Endothelial cell (in vitro differentiated cells): ENCODE data around the gene LY86. TPM values are rescaled to one million over a fixed set of nuclear protein-coding genes. Genes with fewer than 3 reads are reported as not detected.

ENCODE experiments used
- DNase-seq: peaks from one replicate; pipeline ENCODE4 v3.0.0; 2021; ENCODE audit warnings: low spot score
- H3K27ac Mint-ChIP-seq: one replicate; pipeline ENCODE4 v1.8.0; 2021; ENCODE audit warnings: mixed read lengths, inconsistent platforms; ENCODE audit not compliant: unreplicated experiment
- H3K27me3 Mint-ChIP-seq: one replicate; pipeline ENCODE4 v1.8.0; 2021; ENCODE audit warnings: mild to moderate bottlenecking, moderate library complexity, mixed read lengths, inconsistent platforms; ENCODE audit not compliant: unreplicated experiment
- H3K36me3 Mint-ChIP-seq: one replicate; pipeline ENCODE4 v1.8.0; 2021; ENCODE audit warnings: mild to moderate bottlenecking, low read depth, mixed read lengths, inconsistent platforms; ENCODE audit not compliant: unreplicated experiment
- H3K4me1 Mint-ChIP-seq: one replicate; pipeline ENCODE4 v1.8.0; 2021; ENCODE audit warnings: mild to moderate bottlenecking, mixed read lengths, inconsistent platforms; ENCODE audit not compliant: unreplicated experiment
- H3K4me3 Mint-ChIP-seq: one replicate; pipeline ENCODE4 v1.8.0; 2021; ENCODE audit warnings: mild to moderate bottlenecking, mixed read lengths, inconsistent platforms; ENCODE audit not compliant: unreplicated experiment
- H3K9me3 Mint-ChIP-seq: one replicate; pipeline ENCODE4 v1.8.0; 2021; ENCODE audit warnings: mixed read lengths, inconsistent platforms; ENCODE audit not compliant: unreplicated experiment
- total RNA-seq: library from RNA; stranded (reverse); fragmentation: NEBNext Ultra II Directional; extraction: Animal tissue kit (Norgen Biotek cat#: 25700); gene quantifications from one replicate; pipeline ENCODE4 v1.2.1, GENCODE V29; 2021; ENCODE audit not compliant: unreplicated experiment
- TF ChIP-seq, protein P1 (sequence below): fragments of 200-600 bp; sonication (generic); IDR thresholded peaks from one replicate; pipeline ENCODE4 v1.5.0; 2021; ENCODE audit warnings: antibody characterized with exemption; ENCODE audit not compliant: unreplicated experiment

The LY86 gene
- total RNA-seq, 1 donor from 2014 or later: not detected

DNA sequence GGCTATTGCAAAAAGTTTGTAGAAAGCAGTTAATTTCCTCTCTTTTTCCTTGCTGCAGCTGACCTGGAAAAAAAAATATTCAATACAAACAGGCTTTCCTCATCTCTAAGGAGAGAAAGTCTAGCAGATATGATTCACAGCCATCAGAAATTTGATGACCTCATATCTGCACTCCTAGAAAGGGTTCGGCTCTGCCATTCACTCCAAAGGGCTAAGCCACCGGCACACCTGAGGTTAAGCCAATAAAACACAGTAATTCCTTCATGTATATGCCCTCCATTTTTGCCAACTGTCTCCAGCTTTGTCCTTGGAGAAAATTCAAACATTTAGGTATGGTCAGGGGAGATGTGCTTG is 18.7 kb upstream of the LY86 start:
- TF ChIP-seq, protein P1, sequence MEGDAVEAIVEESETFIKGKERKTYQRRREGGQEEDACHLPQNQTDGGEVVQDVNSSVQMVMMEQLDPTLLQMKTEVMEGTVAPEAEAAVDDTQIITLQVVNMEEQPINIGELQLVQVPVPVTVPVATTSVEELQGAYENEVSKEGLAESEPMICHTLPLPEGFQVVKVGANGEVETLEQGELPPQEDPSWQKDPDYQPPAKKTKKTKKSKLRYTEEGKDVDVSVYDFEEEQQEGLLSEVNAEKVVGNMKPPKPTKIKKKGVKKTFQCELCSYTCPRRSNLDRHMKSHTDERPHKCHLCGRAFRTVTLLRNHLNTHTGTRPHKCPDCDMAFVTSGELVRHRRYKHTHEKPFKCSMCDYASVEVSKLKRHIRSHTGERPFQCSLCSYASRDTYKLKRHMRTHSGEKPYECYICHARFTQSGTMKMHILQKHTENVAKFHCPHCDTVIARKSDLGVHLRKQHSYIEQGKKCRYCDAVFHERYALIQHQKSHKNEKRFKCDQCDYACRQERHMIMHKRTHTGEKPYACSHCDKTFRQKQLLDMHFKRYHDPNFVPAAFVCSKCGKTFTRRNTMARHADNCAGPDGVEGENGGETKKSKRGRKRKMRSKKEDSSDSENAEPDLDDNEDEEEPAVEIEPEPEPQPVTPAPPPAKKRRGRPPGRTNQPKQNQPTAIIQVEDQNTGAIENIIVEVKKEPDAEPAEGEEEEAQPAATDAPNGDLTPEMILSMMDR: no peak
- Mint-ChIP-seq H3K9me3 (no peaks in the 10 kb centered on the region), H3K36me3 (no peaks in the 10 kb centered on the region), H3K27me3 (no peaks in the 10 kb centered on the region), H3K4me1 (no peaks in the 10 kb centered on the region), H3K4me3 (no peak overlapping the region), H3K27ac (no peak overlapping the region)
- no peak for DNase-seq

DNA sequence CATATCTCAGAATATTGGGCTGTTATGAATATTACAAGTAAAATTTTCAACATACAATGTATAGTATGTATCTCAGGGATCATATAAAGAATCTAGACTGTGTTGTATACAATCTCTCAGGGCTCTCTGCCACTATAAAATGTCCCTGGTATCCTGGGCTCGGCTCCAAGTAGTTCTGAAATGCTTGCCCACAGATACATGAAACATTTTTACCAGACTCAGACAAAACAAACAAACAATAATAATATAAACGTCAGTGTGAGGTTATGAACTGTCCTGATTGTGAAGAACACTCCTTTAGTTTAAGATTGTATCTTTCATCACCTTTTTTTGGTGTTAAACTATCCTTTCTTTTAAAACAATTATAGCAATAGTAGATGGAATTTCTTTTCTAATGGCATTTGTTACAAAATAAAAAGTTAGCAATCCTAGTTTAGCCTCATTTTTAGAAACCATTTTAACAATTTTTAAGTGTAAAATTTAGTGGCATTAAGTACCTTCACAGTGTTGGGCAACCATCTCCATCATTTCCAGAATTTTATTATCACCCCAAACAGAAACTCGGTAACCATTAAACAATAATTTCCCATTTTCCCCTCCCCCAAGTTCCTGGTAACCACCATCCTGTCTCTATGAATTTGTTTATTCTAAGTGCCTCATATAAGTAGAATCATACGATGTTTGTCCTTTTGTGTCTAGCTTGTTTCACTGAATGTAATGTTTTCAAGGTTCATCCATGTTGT is 17.4 kb upstream of the LY86 start:
- DNase-seq: no peak
- Mint-ChIP-seq H3K27me3 (no peaks in the 10 kb centered on the region), H3K27ac (no peak overlapping the region), H3K4me1 (no peaks in the 10 kb centered on the region), H3K36me3 (no peaks in the 10 kb centered on the region), H3K4me3 (no peak overlapping the region), H3K9me3 (no peaks in the 10 kb centered on the region)
- TF ChIP-seq, protein P1: no peak

DNA sequence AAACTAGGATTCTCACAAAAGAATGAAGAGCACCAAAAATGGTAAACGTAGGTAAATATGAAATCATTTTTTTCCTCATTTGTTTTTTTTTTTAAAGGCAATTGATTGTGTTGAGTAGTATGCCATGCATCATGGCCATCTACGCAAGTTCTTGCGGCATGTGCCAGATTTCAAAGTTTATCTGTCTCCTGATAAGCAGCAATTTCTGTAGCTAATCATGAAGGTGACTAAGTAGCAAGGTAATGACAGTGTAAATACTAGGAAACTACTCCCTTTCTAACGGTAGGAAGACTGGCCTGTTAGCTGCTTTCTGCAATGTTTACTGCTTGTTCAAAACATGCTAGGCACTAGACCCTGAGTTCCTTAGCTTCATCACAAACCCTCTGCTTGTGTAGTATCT is 13.4 kb upstream of the LY86 start:
- H3K9me3 Mint-ChIP-seq: no peaks in the 10 kb centered on the region
- no peak for DNase-seq
- H3K27me3 Mint-ChIP-seq: peaks cover 2% of the 10 kb centered on the region
- H3K4me1 Mint-ChIP-seq: peaks cover 11% of the 10 kb centered on the region
- TF ChIP-seq, protein P1: no peak
- H3K4me3 Mint-ChIP-seq: no peak overlapping the region
- no peak overlapping the region for H3K27ac Mint-ChIP-seq
- H3K36me3 Mint-ChIP-seq: peaks cover 6% of the 10 kb centered on the region

DNA sequence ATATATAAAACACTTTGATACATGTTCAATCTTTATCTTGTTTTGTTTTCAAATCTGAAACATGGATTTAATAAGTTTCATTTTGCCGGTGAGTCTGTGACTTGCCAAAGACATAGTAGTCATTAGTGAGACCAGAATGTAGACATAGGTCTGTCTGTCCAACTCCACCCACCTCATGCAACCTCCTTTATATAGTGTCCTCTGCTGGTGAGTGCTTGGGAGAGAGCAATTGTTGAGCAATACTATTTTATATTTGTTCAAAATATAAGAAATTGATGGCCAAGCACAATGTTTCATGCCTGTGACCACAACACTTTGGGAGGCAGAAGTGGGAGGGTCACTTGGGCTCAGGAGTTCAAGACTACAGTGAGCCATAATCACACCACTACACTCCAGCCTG is 10.8 kb upstream of the LY86 start:
- no peak for DNase-seq
- no peaks in the 10 kb centered on the region for H3K9me3 Mint-ChIP-seq
- TF ChIP-seq, protein P1: no peak
- peaks cover 2% of the 10 kb centered on the region for H3K27me3 Mint-ChIP-seq
- no peak overlapping the region for H3K27ac Mint-ChIP-seq
- H3K36me3 Mint-ChIP-seq: peaks cover 6% of the 10 kb centered on the region
- H3K4me1 Mint-ChIP-seq: peaks cover 11% of the 10 kb centered on the region
- no peak overlapping the region for H3K4me3 Mint-ChIP-seq

DNA sequence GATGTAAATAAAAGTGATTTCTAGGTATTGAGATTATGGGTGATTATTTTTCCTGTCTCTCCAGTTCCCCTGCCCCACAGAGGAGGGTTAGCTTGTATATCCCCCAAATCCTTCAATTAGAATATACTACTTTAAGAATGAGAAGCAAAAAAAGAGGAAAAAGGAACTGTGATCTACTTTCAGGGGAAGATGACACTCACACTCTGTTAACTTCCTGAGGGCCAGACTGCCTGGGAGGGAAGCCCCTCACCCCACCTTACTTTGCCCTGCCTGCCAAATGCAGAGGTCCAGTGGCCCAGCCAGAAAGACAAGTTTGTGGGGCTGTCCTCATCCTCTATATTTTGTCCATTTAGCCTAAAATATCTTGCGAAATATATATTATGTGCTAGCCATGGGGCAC is 9.2 kb upstream of the LY86 start:
- TF ChIP-seq, protein P1: no peak
- Mint-ChIP-seq H3K4me3 (no peak overlapping the region), H3K4me1 (peaks cover 11% of the 10 kb centered on the region), H3K36me3 (peaks cover 6% of the 10 kb centered on the region), H3K27me3 (peaks cover 2% of the 10 kb centered on the region), H3K9me3 (no peaks in the 10 kb centered on the region), H3K27ac (peak overlapping the region; percentile 52)
- no peak for DNase-seq
